ENCODE measurements around the gene NPAS2.

GRCh38 chr2:101040072-101040471, 220.1 kb downstream of the NPAS2 start:
- TF ChIP-seq CTCF (IDR thresholded peaks at IDR 0.05; ENCODE audit: low read length): no peak
- no peak for TF ChIP-seq EZH2 (optimal IDR thresholded peaks at IDR 0.05; ENCODE audit: low read depth, low read length)
- no peak for TF ChIP-seq EZH2phosphoT487 (IDR thresholded peaks at IDR 0.05; ENCODE audit: low read length)

All from MM.1S (cell line).